Ramos (cell line): ENCODE data around the gene SELENOM.

Experiments
- in situ Hi-C: fragments of 300-500 bp; cut with MboI; formaldehyde crosslinking; loops from one replicate; pipeline ENCODE4 v1.14.3; 2022; ENCODE audit warnings: low sequenced_read_pairs; ENCODE audit not compliant: unreplicated experiment

Gene SELENOM

GRCh38 chr22:31135706-31136105 is 28.3 kb upstream of the SELENOM start:
- in situ Hi-C loops = no loop called here

- in situ Hi-C loops = no loop called here
Measured at GRCh38 chr22:31134688-31135087, 27.3 kb upstream of the SELENOM start.

- in situ Hi-C loops = no loop called here
Measured at GRCh38 chr22:31133911-31134310, 26.5 kb upstream of the SELENOM start.

- in situ Hi-C loops = no loop called here
Measured at GRCh38 chr22:31130873-31131272, 23.5 kb upstream of the SELENOM start.

- in situ Hi-C loops = no loop called here
Measured at GRCh38 chr22:31128156-31128555, 20.8 kb upstream of the SELENOM start.

GRCh38 chr22:31127181-31127772 is 19.9 kb upstream of the SELENOM start:
- in situ Hi-C loops = no loop called here

GRCh38 chr22:31126869-31127175 is 19.5 kb upstream of the SELENOM start:
- in situ Hi-C loops = no loop called here

- in situ Hi-C loops = no loop called here
Measured at GRCh38 chr22:31126128-31126868, 18.9 kb upstream of the SELENOM start.

GRCh38 chr22:31125521-31126117 is 18.3 kb upstream of the SELENOM start:
- in situ Hi-C loops = no loop called here

GRCh38 chr22:31124811-31125465 is 17.6 kb upstream of the SELENOM start:
- in situ Hi-C loops = no loop called here

- in situ Hi-C loops = no loop called here
Measured at GRCh38 chr22:31124290-31124689, 16.9 kb upstream of the SELENOM start.

GRCh38 chr22:31123292-31123602 is 15.9 kb upstream of the SELENOM start:
- in situ Hi-C loops = no loop called here

GRCh38 chr22:31122532-31123291 is 15.3 kb upstream of the SELENOM start, which contains the start of gene INPP5J:
TSS of gene INPP5J (plus strand) at chr22:31122966. CDS start at chr22:31123015, 49 bp downstream.
- in situ Hi-C loops = no loop called here

- in situ Hi-C loops = no loop called here
Measured at GRCh38 chr22:31122196-31122531, 14.8 kb upstream of the SELENOM start.

GRCh38 chr22:31121403-31121802 is 14.0 kb upstream of the SELENOM start:
- in situ Hi-C loops = no loop called here

GRCh38 chr22:31120642-31121041 is 13.3 kb upstream of the SELENOM start:
- in situ Hi-C loops = no loop called here

- in situ Hi-C loops = no loop called here
Measured at GRCh38 chr22:31120230-31120629, 12.9 kb upstream of the SELENOM start.

GRCh38 chr22:31119026-31119717 is 11.8 kb upstream of the SELENOM start:
- in situ Hi-C loops = no loop called here

- in situ Hi-C loops = no loop called here
Measured at GRCh38 chr22:31118046-31118820, 10.9 kb upstream of the SELENOM start.
